Uterus (tissue), 2 donors: Measurements from ENCODE around the gene NELL1.

Source experiments
- POLR2A ChIP-seq, 2 donors: fragments of 450-650 bp; IDR thresholded peaks; one replicate each; pipeline ENCODE4 v1.6.1; 2016; ENCODE audit warnings: antibody characterized with exemption in 2 of 2, mild to moderate bottlenecking in 1 of 2, moderate library complexity in 1 of 2
- TF ChIP-seq, protein P1 (sequence below), 4 experiments: fragments of 200-600 bp in 2 of 4; fragments of 450-650 bp in 2 of 4; sonication (generic) in 2 of 4; IDR thresholded peaks; one replicate each; pipeline ENCODE4 v1.5.1; 2016 to 2019; ENCODE audit warnings: antibody characterized with exemption in 4 of 4, mild to moderate bottlenecking in 2 of 4, moderate library complexity in 1 of 4

DNA sequence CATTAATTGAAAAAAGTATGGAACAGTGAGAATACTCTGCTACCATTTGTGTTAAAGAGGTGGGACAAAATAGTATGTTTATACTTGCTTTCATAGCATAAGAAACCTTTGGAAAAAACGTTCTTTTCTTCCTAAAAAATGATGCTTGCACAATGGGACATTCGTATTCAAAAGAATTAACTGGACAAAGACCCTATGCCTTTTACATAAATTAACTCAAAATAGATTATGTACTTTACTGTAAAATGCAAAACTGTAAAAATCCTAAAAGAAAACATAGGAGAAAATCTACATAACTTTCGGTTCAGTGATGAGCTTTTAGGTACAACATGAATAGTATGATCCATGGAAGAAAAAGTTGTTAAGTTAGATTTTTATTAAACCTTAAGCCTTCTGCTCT is 166.2 kb downstream of the NELL1 start:
- TF ChIP-seq, protein P1, sequence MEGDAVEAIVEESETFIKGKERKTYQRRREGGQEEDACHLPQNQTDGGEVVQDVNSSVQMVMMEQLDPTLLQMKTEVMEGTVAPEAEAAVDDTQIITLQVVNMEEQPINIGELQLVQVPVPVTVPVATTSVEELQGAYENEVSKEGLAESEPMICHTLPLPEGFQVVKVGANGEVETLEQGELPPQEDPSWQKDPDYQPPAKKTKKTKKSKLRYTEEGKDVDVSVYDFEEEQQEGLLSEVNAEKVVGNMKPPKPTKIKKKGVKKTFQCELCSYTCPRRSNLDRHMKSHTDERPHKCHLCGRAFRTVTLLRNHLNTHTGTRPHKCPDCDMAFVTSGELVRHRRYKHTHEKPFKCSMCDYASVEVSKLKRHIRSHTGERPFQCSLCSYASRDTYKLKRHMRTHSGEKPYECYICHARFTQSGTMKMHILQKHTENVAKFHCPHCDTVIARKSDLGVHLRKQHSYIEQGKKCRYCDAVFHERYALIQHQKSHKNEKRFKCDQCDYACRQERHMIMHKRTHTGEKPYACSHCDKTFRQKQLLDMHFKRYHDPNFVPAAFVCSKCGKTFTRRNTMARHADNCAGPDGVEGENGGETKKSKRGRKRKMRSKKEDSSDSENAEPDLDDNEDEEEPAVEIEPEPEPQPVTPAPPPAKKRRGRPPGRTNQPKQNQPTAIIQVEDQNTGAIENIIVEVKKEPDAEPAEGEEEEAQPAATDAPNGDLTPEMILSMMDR (IDR thresholded peaks at IDR 0.05), result no peak
- TF ChIP-seq POLR2A (IDR thresholded peaks at IDR 0.05), result no peak
